Omental fat pad (tissue), 4 donors: ENCODE results near the gene GAL3ST3. TPM values are rescaled to one million over a fixed set of nuclear protein-coding genes. Genes with fewer than 3 reads are reported as not detected.
A peak's percentile ranks its signal among the peaks of the same experiment; 100 is the strongest.

Source experiments
- ATAC-seq: fragments of 150-250 bp; one replicate; pipeline ENCODE4 v1.9.1; 2016; ENCODE audit warnings: mild to moderate bottlenecking, moderate library complexity; ENCODE audit not compliant: low FRiP score
- DNase-seq: peaks from one replicate; pipeline ENCODE4 v3.0.0-alpha.2; 2019; ENCODE audit warnings: low spot score
- CTCF ChIP-seq, 3 donors: fragments of 450-650 bp; IDR thresholded peaks; one replicate each; pipeline ENCODE4 v1.5.1; 2016 to 2017; ENCODE audit warnings: antibody characterized with exemption in 3 of 3, mild to moderate bottlenecking in 3 of 3, moderate library complexity in 2 of 3
- total RNA-seq, 4 donors: library from RNA; depleted of rRNA; stranded (reverse); fragments of >200 nt; gene quantifications; one replicate each; pipeline ENCODE4 v1.1.0, GENCODE V29; 2016

GAL3ST3 gene
- total RNA-seq, 4 donors from 2014 or later = 0.19 to 1.2 TPM; not detected in 2

DNA sequence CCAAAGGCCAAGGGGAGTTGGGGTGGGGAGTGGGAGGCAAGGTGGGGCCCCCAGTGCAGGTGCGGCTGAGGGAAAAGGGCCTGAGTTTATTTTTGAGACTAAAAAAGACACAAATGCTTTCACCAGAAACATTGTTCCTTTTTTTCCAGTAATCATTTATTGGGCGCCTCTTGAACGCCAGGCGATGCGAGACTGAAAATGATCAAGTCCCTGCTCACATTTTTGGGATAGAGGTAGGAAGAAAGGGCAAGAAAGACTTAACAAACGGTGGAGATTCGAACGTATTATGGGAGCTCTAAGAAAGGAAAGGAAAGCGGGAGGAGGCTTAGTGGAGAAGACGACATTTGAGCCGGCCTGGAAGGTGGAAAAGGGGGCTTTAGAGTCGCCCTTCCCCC is 2.4 kb upstream of the GAL3ST3 start:
- DNase-seq = no peak
- no peak for ATAC-seq
- TF ChIP-seq CTCF (IDR thresholded peaks at IDR 0.05) = no peak

- no peak for ATAC-seq
- no peak for TF ChIP-seq CTCF (IDR thresholded peaks at IDR 0.05)
- DNase-seq = no peak
Observed at GRCh38 chr11:66050581-66051231, 1.7 kb upstream of the GAL3ST3 start.

DNA sequence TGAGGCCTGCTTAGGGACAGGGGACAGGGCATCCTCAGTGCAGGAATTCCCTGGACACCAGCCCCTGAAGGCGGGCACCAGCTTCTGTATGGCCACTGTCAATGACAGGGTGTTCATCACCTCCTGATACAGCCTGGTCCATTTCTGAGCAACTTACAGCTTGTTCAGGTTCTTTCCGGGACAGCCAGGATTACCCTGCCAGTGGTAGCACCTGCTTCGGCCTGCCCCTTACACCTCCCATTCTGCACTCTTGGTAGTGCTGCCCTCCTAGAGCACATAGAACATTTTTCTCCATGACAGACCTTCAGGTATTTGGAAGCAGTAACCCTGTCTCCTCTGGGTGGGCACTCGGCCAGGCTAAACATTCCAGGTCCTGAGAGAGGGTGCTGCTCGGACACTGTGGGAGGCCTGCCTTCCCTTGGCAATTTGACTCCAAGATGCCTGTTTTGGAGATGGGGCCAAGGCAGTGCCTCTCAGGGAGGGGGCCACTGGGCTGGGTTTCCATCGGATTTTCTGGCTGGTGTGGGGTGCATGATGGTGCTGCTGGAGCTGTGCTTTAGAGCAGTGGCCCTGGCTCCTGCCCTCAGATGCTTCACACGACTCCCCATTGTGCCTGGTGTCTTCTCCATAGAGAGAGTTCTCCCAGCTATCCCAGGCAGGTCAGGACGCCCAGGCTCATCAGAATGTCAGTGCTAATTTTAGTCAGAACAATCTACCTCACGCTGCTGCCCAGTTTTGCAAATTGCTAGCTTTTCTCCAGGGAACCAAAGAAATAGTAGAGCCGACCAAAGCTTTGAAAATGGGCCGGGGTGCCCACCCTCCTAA is 1.2 kb downstream of the GAL3ST3 start:
- TF ChIP-seq CTCF (IDR thresholded peaks at IDR 0.05) = no peak
- no peak for ATAC-seq
- no peak for DNase-seq

- TF ChIP-seq CTCF (IDR thresholded peaks at IDR 0.05) = no peak
- no peak for DNase-seq
- ATAC-seq = no peak
Observed at GRCh38 chr11:66046901-66047300, 2.1 kb downstream of the GAL3ST3 start.

GRCh38 chr11:66045177-66045639 is 3.8 kb downstream of the GAL3ST3 start:
- peak in 2 of 3 donors; percentile 37 to 39 for TF ChIP-seq CTCF (IDR thresholded peaks at IDR 0.05)
- DNase-seq (peak; percentile 74), ATAC-seq (peak; percentile 60)

- no peak for ATAC-seq
- no peak for TF ChIP-seq CTCF (IDR thresholded peaks at IDR 0.05)
- DNase-seq = no peak
Observed at GRCh38 chr11:66044757-66045156, 4.2 kb downstream of the GAL3ST3 start.
